ENCODE measurements around the gene TXNRD2.
"Not testable (repeated sequence)": the region's sequence is repeated elsewhere in the genome, so short reads cannot be mapped to it uniquely, and the experiment has no call there.

Gene TXNRD2

DNA sequence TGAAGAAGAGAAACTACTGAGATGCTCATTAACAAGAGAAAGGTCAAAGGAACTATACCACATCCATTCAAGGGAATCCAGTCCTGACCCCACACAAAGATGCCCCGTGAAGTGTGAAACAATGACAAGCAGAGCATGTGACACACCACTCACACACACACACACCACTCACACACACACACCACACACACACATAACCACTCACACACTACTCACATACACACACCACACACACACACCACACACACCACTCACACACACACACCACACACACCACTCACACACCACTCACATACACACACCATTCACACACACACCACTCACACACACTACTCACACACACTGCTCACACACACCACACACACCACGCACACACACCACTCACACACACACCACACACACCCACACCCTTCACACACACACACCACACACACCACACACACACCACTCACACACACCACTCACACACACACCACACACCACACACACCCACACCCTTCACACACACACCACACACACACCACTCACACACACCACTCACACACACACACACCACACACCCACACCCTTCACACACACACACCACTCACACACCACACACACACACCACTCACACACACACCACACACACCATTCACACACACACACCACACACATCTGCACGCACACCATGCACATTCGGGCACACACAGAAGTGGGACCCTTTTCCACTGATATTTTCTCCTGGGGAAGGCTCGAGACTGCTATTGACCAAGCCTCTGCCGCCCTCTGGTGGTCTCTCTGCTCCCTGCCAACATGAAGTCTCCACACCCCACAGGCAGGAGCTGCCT, 32.1 kb downstream of the TXNRD2 start:
- in situ Hi-C loops (cut with HindIII; ENCODE audit: low sequenced_read_pairs) = no loop called here

DNA sequence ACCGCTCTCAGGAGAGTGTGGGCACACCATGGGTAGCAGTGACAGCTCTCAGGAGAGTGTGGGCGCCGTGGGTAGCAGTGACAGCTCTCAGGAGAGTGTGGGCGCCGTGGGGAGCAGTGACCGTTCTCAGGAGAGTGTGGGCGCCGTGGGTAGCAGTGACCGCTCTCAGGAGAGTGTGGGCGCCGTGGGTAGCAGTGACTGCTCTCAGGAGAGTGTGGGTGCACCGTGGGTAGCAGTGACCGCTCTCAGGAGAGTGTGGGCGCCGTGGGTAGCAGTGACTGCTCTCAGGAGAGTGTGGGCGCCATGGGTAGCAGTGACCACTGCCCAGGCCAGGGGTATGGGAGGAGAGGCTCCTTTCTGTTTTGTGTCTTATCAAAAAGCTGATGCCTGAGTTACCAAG, 33.7 kb downstream of the TXNRD2 start:
- in situ Hi-C loops (cut with HindIII; ENCODE audit: low sequenced_read_pairs) = not testable (repeated sequence)

DNA sequence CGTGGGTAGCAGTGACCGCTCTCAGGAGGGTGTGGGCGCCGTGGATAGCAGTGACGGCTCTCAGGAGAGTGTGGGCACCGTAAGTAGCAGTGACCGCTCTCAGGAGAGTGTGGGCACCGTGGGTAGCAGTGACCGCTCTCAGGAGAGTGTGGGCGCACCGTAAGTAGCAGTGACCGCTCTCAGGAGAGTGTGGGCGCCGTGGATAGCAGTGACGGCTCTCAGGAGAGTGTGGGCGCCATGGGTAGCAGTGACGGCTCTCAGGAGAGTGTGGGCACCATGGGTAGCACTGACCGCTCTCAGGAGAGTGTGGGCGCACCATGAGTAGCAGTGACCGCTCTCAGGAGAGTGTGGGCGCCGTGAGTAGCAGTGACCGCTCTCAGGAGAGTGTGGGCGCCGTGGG, 34.8 kb downstream of the TXNRD2 start:
- in situ Hi-C loops (cut with HindIII; ENCODE audit: low sequenced_read_pairs) = not testable (repeated sequence)

DNA sequence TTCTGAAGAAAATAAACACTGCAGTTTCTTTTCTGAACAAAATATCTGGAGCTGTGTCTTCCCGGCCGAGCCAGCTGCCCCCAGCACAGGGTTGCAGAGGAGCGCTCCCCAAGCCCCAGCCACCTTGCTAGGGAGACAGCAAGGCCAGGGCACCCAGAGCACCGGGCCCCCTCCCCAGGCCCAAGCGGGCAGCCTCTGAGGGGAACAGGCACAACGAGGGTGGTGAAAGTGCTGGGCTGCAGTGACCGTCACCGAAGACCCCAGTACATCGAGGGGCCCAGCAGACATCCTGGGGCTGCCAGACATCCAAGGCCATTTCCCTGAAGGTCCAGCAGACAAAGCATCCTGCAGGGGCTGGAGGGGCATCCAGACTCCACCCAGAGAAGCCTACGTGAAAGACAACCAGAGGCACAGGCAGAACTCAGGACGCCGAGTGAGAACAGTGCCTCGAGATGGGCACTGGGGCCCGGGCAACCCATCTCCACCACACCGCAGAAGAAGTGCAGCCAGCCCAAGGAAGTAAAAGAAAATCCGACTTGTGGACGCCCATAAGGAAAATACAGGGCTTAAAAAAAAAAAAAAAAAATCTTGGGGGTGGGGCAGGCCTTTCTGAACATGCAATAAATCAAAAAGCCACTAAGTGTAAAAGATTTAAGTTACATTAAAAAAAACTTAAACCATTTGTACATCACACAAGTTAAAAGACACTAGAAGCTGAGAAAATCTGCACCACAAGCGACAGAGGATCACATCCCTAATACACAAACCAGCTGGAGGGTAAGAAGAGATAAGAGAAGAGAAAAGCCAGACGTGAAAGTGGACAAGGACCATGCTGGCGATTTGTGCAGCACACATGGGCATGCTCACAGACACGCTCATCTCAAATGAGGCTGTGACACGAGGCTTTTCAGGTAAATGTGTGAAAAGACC, 36.0 kb downstream of the TXNRD2 start:
- in situ Hi-C loops (cut with HindIII; ENCODE audit: low sequenced_read_pairs) = no loop called here

DNA sequence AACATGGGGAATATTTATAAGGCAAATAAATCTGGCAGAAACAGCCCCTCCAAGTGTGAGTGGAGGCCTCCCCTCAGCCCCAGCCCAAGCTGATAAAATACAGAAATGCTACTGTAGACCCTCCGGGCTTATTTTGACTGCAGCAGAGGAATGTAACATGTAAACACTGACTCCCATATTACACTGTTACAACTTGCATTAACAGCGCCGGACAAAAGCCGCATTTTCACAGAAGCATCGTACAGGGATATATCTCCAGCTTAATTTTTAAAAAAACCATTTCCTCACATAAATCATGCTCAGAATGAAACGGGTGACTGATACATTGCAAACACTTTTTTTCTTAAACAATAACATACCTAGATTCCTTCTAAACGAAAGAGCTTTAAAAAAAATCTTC, 36.7 kb downstream of the TXNRD2 start:
- in situ Hi-C loops (cut with HindIII; ENCODE audit: low sequenced_read_pairs) = no loop called here

DNA sequence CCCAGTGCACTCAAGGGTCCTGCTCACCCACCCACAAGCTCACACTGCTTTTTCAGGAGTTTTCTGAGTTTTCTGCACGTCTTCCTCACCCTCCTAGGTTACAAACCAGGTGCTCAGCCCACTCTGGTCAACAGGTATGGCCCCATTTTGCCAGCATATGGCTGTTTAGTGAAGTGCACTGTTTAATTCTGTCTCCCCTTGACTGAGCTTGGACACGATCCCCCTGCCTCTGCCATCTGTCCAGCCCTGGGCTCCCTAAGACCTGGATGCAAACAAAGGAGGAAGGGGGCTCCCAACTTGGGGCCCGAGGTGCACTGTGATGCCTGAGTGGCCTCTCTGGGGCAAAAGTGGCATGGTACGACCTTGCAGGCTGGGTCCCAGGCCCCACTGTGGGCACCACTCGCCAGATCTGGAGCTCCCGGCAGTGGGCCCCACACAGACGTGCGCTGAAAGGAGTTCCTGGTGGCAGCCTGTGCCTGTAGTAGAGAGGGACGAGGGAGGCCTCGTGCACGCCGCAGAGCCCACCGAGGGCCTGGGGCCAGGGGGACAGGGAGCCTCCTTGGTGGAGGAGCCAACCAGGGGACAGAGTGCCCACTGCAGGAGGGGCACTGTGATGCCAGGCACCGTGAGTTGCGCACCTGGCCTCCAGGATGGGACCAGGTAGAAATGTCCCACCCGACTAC, 37.3 kb downstream of the TXNRD2 start:
- in situ Hi-C loops (cut with HindIII; ENCODE audit: low sequenced_read_pairs) = no loop called here

DNA sequence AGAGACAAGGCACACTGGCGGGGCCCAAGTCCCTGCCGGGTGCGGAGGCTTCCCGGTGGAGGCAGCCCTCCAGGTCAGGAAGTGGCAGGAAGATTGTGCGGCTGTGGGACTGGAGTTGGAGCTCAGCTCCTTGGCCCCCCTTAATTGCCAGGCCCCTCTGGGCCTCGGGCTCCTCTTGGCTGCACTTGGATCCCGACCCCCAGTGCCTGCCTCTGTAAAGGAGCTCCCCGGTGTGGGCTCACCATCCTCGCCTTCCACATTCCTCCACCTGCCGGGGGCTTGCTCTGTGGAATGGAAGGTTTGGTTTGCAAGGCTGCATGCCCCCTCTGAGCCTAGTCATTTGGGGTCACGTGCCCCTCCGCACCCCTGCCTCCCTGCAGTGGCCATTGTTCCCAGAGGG, 38.1 kb downstream of the TXNRD2 start:
- in situ Hi-C loops (cut with HindIII; ENCODE audit: low sequenced_read_pairs) = no loop called here

DNA sequence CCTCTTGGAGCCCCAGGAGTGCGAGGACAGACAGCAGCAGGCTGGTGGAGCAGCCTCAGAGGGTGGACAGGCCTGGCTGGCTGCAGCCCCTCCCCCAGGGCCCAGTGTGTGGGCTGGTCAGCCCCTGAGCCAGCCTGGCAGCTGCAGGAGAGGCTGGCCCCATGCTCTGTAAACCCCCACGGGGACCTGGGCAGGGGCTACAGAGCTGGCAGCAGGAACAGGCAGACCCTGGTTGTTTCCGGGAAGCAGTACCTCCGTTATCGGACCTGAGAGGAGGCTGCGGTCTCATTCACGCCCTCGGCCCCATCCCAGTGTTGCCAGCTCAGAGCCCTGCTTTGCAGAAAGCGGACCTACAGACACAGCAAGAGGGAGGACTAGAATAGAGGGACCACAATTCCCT, 38.6 kb downstream of the TXNRD2 start:
- in situ Hi-C loops (cut with HindIII; ENCODE audit: low sequenced_read_pairs) = no loop called here

DNA sequence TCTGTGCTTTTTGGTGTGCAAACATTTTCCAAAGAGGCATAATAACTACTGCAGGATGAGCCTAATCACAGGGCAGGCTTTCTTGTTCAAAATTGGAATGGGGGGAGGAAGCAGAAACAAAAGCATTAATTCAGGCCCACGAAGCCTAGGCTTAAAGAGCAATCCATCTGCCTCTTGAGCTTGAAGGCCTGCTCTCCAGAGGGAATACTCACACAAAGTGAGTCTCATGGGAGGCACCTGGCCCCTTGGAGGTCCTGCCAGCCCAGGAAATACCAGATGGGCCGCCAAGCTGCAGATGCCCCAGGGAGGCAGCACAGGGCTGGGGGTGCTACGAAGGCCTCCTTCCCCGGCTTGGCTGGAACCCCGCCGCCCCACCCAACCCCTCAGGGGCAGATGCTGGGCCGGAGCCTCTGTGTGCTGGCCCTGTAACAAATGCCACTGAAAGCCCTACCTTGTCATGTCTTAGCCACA, 39.3 kb downstream of the TXNRD2 start:
- in situ Hi-C loops (cut with HindIII; ENCODE audit: low sequenced_read_pairs) = no loop called here

DNA sequence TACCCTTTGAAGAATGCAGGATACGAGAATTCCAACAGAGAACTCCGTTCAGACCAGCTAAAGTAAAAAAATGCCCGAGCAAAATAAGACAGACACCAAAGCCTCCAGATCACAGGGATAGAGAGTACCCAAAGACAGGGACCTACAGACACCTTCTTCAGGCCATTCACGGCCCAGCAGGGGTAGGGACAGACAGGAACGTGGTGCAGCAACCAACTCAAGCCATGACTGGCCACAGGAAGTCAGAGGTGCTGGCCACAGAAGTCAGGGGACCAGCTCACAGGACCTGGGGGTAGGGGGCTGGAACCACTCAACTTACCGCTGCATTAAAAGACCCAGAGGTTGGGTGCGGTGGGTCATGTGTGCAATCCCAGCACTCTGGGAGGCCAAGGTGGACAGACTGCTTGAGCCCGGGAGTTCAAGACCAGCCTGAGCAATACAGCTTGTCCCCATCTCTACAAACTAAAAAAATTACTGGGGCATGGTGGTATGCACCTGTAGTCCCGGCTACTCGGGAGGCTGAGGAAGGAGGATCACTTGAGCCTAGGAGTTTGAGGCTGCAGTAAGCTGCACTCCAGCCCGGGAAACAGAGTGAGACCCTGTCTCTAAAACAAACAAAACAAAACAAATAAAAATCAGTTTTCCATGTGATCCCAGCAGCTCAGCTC, 39.9 kb downstream of the TXNRD2 start:
- in situ Hi-C loops (cut with HindIII; ENCODE audit: low sequenced_read_pairs) = no loop called here

DNA sequence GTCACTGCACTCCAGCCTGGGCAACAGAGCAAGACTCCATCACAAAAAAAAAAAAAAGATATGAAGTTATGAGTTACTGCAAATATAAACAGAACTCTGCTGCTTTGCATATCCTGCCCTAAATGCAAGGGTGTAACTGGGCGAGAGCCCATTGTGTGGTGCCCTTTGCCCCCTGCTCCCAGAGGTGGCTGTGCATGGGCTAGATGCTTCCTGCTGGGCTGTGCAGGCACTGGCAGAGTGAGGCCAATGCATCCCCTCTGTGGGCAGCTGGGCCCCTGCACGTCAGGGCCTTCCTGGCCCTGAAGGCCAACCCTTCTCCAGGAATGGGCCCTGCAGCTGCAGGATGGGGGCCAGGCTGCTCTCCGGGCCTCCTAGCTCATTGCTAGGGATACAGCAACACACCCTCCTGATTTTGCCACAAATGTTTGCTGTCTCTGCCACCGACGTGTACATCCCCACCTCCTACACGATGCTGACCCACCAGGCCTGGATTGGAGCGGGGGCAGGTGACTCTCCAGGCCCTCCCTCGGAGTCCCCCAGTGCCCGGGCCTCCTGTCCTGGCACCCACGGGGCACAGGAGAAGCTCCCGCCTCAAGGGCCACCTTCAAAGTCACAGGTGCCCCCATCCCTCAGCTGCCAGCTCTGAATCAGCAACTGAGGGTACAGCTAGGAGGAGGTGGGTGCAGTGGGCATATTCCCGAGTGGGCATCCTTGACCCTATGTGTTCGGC, 40.7 kb downstream of the TXNRD2 start:
- in situ Hi-C loops (cut with HindIII; ENCODE audit: low sequenced_read_pairs) = no loop called here

DNA sequence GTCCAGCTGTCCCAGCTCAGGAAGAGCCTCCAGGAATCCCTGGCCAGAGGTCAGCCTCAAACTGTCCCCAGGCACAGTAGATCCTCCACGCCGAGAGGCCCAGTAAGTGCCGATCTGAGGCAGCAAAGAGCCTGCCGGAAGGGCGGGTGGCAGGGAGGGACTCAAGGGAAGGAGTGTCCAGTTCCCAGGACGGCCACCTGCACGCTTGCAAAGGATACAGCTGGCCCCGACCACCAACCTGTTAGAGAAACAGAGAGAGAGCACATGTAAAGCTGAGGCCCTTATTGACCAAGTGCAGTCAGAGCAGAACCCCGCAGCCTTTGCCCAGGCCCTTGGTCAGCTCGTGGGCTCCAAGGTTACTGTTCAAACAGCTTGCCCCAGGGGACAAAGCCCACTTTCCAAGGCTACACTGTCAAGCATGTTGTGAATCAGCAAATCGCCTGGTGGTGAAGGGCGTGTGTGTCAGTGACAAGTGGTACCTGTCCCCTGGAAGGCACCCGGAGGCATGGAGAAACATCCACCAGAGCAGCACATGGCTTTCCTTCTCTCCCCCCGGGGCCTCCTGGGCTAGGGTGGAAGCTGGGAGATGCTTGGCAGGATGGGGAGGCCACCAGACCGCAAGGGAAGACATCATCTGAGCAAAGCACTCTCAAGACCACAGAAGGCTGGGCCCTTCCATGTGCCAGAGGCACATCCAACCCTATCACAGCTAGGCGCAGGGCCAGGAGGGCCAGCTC, 42.6 kb downstream of the TXNRD2 start:
- in situ Hi-C loops (cut with HindIII; ENCODE audit: low sequenced_read_pairs) = no loop called here

DNA sequence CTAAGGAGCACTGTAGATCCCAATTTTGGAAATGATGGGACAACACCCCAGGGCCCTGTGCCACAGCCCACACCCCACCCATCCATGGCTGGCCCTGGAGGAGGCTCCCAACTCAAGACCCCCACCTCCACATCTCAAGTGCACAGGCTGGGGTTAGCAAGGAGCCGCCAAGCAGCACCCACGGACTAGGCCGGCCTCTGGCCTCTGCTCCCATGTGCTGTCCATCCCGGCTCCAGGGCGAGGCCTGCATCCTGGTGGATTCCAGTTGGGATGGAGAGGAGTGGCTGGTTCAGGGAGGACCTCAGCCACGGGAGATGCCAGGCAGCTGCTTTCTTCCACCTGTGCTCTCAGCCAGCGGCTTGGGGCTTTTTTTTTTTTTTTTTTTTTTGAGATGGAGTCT, 43.5 kb downstream of the TXNRD2 start:
- in situ Hi-C loops (cut with HindIII; ENCODE audit: low sequenced_read_pairs) = no loop called here

DNA sequence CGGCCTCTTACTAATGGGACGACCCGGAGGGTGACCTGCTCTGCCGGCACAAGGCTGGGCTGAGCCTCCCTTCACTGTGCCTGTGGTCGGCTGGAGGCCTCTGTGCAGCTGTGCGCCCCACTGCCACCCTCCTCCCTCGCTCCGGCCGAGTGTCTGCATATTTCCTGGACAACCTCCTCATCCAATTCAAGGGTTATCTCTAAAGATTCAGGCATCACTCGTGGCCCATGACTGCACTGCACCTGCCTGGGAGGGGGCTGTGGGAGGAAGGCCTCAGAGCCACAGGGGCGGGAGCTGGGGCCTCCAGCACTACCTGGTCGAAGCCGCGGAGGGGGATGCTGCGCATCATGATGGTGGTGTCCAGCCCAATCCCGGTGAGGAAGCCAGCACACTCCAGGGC, 43.9 kb downstream of the TXNRD2 start:
- in situ Hi-C loops (cut with HindIII; ENCODE audit: low sequenced_read_pairs) = no loop called here

DNA sequence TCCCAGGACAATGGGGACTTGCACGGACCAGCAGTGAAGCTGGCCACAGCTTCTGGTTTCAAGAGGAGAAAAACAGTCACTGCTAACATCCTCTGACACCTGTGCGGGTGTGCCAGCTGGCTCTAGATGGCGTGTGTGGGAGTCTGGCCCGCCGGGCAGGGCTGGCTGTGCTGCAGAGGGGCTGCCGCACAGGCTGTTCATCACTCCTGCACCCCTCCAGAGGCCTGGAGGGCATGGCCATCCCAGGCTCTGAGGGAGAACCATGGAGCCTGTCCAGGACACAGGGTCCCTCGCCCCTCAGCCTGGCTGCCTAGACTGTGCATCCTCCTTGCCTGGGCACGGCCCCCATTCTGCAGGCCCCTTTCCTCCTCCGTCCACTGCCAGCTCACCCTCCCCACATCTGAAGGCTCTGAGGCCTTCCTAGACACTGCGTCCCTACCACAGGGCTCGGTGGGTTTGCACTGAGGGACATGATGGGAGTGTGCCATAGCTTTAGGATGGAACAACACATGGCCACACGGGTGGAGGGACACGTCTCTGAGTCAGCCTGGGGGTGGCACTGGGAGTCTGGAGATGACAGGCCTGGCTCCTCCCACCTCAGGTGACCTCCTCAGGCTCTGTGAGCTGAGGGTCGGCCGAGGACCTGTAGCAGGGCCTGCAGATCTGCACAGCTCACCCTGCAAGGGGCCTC, 44.8 kb downstream of the TXNRD2 start:
- in situ Hi-C loops (cut with HindIII; ENCODE audit: low sequenced_read_pairs) = no loop called here

DNA sequence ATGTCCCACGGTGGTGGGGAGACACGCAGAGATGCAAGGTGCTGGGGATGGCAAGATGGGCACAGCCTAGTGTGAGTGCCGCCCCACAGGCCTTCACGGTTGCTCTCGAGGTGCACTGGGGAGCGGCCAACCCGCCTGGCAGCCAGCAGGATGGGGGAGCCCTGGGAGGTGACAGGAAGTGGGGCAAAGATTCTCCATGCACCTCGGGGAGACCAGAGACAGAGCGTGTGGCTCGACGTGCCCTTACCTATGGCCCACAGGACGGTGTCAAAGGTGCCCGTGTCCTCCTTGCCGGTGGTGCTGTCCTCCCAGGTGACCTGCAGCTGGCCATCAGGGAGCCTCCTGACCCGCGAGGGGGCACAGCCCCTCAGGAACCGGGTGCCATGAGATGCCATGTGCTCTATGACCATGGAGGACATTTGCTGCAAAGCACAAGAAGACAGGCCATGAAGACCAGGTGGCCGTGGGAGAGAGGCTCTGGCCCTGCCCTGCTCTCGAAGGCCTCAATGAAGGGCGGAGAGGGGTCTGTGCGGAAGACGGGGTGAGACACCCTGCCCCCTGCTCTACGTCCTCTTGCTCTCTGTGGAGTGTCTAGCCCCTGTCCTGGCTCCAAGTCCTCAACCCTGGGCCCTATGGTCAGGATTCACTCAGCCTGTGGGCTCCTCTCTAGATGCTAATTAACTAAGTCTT, 46.3 kb downstream of the TXNRD2 start:
- in situ Hi-C loops (cut with HindIII; ENCODE audit: low sequenced_read_pairs) = no loop called here

DNA sequence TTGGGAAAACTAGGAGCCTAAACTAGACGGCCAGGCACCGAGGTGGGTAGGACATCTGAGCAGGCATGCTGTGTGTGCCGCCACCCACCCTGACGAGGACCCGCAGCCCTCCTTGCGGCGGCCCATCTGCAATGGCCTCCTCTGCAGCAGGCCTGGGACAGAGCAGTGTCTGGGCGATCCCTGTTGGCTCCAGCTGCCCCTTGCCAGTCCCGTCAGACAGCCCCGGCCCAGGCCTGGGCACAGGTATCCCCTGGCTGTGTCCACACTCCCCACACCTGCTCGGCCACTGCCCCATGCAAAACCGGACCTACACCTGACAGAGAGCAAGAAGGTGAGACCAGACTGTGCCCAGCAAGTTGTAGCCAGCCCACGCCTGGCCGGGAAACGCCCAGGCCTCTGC, 48.3 kb downstream of the TXNRD2 start:
- in situ Hi-C loops (cut with HindIII; ENCODE audit: low sequenced_read_pairs) = no loop called here

DNA sequence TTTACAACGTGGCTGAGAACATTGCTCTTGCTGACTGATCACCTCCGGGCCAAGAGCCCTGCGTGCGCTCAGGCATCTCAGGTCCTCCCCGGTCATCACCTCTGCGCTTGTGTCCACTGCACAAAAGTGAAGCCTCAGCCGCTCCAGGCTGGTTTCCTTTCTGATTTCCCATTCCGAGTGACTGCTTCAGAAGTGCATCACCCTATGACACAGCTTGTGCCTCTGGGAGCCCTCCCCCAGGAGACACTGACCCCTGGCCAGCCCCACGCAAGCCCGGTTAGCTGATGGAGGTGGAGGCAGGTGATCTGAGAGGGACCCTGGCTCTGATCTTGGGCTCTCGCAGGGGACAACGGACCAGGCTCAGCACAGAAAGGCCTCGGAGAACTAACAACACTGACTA, 48.7 kb downstream of the TXNRD2 start:
- in situ Hi-C loops (cut with HindIII; ENCODE audit: low sequenced_read_pairs) = no loop called here

Measured in DLD1 (cell line).